Muscle of arm (tissue), 12 donors: ENCODE data around the gene TRDMT1. TPM values are rescaled to one million over a fixed set of nuclear protein-coding genes. Genes with fewer than 3 reads are reported as not detected.

Experiments
- DNase-seq: peaks from one replicate; pipeline ENCODE4 v3.0.0-alpha.2; 2013
- polyA plus RNA-seq, 12 donors: library from polyadenylated mRNA; unstranded; fragments of 120-200 nt; gene quantifications; one replicate each; pipeline ENCODE4 v1.2.1, GENCODE V29; 2013; ENCODE audit not compliant: insufficient read length in 12 of 12

The TRDMT1 gene
- polyA plus RNA-seq, 12 donors = 7.4 to 14.7 (median 10.8) TPM; not detected in 1

- no peak for DNase-seq
Measured at GRCh38 chr10:17212802-17213221, 11.3 kb upstream of the TRDMT1 start.

- DNase-seq = no peak
Measured at GRCh38 chr10:17210361-17210760, 8.9 kb upstream of the TRDMT1 start.

GRCh38 chr10:17209881-17210280, 8.4 kb upstream of the TRDMT1 start:
- no peak for DNase-seq

GRCh38 chr10:17209302-17209701, 7.8 kb upstream of the TRDMT1 start:
- DNase-seq = no peak

- no peak for DNase-seq
Measured at GRCh38 chr10:17208476-17208875, 7.0 kb upstream of the TRDMT1 start.

GRCh38 chr10:17206210-17206709, 4.8 kb upstream of the TRDMT1 start:
- no peak for DNase-seq

GRCh38 chr10:17203416-17203815, 1.9 kb upstream of the TRDMT1 start:
- DNase-seq = no peak

- DNase-seq = no peak
Measured at GRCh38 chr10:17202999-17203398, 1.5 kb upstream of the TRDMT1 start.

GRCh38 chr10:17202506-17202905, 1.0 kb upstream of the TRDMT1 start:
- DNase-seq = no peak

- no peak for DNase-seq
Measured at GRCh38 chr10:17201794-17202116, 283 bp upstream of the TRDMT1 start.

GRCh38 chr10:17200001-17200911, 1.2 kb downstream of the TRDMT1 start:
- DNase-seq = no peak

GRCh38 chr10:17199351-17199804, 2.1 kb downstream of the TRDMT1 start:
- no peak for DNase-seq

GRCh38 chr10:17196573-17196972, 4.9 kb downstream of the TRDMT1 start:
- DNase-seq = no peak

GRCh38 chr10:17196045-17196444, 5.4 kb downstream of the TRDMT1 start:
- peak; percentile 54 for DNase-seq

- DNase-seq = no peak
Measured at GRCh38 chr10:17195083-17195482, 6.4 kb downstream of the TRDMT1 start.

- no peak for DNase-seq
Measured at GRCh38 chr10:17190602-17191001, 10.9 kb downstream of the TRDMT1 start.

GRCh38 chr10:17188644-17189172, 12.8 kb downstream of the TRDMT1 start:
- no peak for DNase-seq

GRCh38 chr10:17185873-17186272, 15.6 kb downstream of the TRDMT1 start:
- DNase-seq = no peak

GRCh38 chr10:17183110-17183509, 18.4 kb downstream of the TRDMT1 start:
- DNase-seq = no peak

GRCh38 chr10:17181751-17182150, 19.7 kb downstream of the TRDMT1 start:
- DNase-seq = peak; percentile 22

- no peak for DNase-seq
Measured at GRCh38 chr10:17181110-17181509, 20.4 kb downstream of the TRDMT1 start.

GRCh38 chr10:17179002-17179401, 22.5 kb downstream of the TRDMT1 start:
- DNase-seq = no peak

- no peak for DNase-seq
Measured at GRCh38 chr10:17178006-17178405, 23.5 kb downstream of the TRDMT1 start.
